Stimulated activated CD4-positive, alpha-beta T cell treated with anti-CD3 and anti-CD28 coated beads, Interleukin-1b, Interleukin-23, amount 100 ng/mL, for 48 hours (primary cell): ENCODE results near the gene TMEM218.

ENCODE experiments used
- DNase-seq: peaks from one replicate; pipeline ENCODE4 v3.0.0-alpha.2; 2020

Gene TMEM218

DNA sequence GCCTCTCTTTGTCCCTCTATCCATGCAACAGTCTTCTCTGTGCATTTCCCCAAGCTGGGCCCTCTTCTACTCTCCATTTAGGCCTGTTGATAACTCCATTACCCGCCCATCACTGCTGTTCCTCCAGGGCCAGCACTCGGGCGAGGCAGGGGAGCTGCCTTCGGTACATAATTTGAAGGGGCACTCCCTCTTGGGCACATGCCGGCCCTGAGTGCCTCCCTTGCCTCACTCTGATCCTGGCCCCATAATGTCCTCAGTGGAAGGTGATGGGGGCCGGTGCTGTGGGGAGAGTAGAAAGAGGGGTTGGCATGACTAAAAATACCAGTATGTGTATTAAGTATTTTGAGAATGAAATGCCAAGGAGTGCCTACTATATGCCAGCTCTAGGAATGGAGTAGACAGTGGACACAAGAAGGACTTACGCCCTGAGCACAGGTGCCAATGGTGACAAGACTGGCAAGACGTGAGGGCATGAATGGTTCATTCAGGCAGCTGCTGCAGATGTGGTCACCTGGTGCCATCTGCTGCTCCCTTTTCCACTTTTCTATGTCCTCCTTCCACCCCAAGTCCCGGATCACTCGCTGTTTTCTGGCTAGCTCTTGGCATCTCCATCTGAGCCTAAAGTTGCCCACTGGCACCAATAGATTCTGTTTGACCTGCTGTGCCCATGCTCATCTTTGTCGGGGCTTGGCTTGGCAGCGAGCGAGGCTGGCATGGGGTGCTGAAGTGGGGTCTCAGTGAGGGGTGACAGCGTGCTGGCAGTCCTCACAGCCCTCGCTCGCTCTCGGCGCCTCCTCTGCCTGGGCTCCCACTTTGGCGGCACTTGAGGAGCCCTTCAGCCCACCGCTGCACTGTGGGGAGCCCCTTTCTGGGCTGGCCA lies 22.6 kb downstream of the TMEM218 start:
- DNase-seq = no peak

DNA sequence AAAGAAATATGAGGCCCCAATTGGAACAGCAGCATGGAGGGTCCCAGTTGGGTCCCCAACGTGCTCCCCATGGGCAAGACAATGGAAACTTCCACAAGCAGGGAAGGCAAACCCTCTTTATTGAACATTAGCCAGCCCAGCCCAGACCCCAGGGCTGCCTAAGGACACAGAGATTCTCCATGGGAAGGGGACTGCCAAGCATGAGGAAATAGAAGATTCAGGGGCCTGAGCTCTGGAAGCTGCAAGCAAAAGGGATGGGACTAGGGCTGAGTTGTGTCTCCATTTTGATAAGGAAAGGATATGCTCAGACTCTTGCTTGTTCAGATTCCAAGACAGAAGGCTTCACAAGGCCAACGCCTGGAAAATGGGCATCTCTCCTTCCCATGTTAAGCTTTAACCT lies 23.3 kb downstream of the TMEM218 start:
- DNase-seq = no peak

GRCh38 chr11:125086633-125087296 lies 24.7 kb downstream of the TMEM218 start:
- DNase-seq = no peak

GRCh38 chr11:125085301-125086081 lies 25.9 kb downstream of the TMEM218 start:
- no peak for DNase-seq

DNA sequence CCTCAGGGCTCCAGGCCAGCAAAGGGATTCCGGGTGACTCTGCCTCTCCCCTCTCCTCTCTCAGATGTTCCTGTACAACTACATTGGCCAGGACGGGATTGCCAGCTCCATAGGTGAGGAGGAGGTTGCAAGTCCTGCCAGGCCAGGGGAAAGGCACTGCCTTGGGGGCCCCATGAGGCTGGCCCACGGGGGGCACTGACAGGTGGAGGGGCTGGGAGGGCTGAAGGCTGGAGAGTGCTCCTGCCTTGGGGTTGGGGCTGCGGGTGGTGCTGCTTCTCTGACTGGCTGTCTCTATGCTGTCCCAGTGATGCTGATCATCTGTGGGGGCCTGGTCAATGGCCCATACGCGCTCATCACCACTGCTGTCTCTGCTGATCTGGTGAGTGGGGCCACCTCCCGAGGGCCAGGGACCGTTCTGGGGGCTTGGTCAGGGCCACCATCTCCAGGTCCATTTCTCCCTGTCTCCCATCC lies 26.6 kb downstream of the TMEM218 start:
- no peak for DNase-seq

- DNase-seq = no peak
Observed at GRCh38 chr11:125084057-125084416, 27.4 kb downstream of the TMEM218 start.

DNA sequence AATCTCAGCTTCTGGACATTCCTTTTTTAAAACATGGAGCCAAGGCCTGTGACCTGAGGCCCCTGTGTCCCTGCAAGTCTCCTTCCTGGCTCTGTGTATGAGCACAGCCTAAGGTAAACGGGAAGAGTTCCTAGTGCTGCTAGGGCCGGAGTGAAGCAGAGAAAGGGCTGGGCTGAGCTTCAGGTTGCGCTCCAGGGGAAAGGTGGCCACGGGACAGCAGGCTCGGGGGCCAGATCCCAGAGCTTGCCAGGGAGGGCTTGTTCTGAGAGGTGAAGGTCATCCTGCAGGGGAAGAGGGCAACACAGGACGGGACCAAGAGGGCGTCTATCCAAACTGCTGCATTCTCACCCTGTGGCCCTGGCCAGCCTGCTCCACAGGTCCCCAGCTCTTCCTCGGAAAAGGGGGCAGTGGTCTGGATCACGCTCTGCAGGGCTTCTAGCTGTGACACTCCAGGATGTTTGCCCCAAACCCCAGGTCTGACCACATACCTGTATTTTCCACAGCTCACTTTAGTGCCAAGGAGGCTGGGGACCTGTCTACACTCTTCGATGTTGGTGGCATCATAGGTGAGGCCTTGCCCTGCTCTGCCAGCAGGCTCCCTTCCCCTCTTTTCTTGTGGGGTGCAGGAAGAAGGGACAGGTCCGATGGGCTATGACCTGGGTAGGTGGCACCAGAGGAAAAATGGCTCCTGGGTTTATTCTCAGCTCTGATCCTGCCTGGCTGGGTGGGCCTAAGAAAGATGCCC lies 27.9 kb downstream of the TMEM218 start:
- no peak for DNase-seq

GRCh38 chr11:125082611-125083311 lies 28.7 kb downstream of the TMEM218 start:
- no peak for DNase-seq

- no peak for DNase-seq
Observed at GRCh38 chr11:125082040-125082439, 29.4 kb downstream of the TMEM218 start.

GRCh38 chr11:125081098-125081798 lies 30.2 kb downstream of the TMEM218 start:
- DNase-seq = no peak

- DNase-seq = no peak
Observed at GRCh38 chr11:125080531-125080911, 30.9 kb downstream of the TMEM218 start.

DNA sequence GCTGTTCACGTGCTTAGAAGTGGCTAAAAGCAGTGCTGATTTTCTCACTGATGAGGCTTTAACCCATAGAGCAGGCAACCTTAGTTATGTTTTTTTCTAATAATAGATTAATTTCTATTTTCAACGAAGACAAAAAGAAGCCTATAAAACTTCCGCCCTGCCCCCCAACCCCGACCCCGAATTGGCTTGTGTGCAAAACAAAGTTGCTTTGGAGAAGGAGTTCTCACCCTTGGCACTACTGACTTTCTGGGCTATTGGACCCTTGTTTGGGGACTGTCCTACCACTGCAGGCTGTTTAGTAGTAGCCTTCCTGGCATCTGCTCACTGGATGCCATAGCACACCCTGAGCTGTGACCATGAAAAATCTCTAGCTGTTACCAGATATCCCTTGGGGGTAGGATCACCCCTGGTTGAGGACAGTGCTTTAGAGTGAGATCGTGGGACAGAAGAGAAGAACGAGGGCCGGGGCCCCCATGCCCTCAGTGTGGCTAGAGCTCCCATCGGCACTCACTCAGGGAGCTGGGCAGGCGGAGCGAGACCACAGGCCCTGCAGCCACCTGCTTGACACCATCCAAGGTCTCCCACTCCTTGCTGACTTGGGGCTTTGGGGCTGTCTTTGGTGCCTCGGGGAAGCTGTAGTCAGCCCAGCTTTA lies 31.4 kb downstream of the TMEM218 start:
- no peak for DNase-seq

DNA sequence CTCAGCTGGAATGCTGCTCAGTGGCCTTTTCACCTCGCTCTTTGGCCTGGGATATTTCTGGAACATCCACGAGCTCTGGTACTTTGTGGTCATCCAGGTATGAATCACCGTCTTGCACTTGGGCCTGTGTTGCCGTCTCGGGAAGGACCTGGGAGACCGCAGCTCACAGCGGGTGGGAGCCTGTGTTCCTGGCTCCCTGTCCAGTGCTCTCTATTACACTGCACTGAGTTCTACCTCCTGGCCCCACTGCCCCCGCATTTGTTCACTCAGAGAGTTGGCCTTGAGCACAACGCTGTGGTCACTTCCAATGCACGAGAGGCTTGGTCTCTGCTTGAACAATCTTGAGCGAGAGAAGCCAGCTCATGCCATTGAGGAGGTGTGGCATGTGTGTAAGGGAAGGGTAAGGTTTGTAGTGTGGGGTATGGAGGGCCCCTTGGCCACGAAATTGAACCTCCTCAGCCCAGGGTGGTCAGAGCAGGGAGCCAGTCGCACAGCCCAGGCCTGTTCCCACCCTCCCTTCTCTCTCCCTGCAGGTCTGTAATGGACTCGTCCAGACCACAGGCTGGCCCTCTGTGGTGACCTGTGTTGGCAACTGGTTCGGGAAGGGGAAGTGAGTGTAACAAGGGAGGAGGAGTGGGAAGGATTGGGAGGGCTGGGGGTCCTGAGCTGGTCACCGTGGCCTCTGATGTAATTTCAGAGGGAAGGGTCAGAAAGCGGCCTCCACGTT lies 32.1 kb downstream of the TMEM218 start:
- DNase-seq = no peak

- no peak for DNase-seq
Observed at GRCh38 chr11:125078516-125079140, 32.8 kb downstream of the TMEM218 start.

GRCh38 chr11:125078016-125078415 lies 33.4 kb downstream of the TMEM218 start:
- DNase-seq = no peak

DNA sequence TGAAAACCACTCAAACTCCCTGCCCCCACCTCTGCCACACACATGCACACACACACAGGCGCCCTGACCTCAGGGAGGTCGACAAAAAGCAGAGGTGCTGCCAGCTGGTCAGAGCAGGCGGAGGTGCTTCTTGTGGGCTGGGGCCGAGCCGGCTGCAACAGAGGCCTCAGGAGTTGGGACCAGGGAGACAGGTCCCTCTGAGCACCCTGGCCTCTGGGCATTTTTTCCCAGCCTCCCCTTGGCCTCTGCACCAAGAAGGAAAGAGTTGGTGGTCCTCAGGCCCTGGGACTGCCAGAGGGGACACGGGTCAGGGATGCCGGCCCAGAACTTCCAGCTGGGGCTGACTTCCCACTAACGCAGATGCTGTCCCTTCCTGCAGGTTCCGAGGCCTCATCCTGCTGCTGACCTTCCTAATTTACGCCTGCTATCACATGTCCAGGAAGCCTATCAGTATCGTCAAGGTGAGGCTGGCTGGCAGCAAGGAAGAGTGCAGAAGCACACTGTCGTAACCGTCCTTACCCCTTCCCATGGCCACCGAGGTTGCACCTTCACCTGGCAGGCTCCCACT lies 35.0 kb downstream of the TMEM218 start:
- no peak for DNase-seq

DNA sequence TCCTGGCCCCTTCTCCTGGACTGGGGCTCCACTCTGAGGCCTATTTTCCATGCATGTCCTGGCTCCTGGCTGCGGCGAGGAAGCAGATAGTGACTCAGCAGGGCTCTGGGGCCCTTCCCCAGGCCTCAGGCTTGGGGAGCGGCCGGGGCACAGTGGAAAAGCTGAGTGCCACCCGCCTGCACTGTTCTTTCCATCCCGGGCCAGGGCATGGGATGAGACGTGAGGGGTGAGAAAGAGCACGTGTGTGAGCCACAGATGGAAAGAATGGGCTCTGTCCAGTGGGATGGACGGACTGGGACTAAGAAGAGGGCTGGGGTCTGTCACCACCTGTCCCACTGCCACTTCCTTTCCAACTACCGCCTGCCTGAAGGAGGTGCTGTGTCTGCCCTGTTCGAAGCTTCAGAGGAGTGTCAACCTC lies 35.5 kb downstream of the TMEM218 start:
- DNase-seq = no peak

DNA sequence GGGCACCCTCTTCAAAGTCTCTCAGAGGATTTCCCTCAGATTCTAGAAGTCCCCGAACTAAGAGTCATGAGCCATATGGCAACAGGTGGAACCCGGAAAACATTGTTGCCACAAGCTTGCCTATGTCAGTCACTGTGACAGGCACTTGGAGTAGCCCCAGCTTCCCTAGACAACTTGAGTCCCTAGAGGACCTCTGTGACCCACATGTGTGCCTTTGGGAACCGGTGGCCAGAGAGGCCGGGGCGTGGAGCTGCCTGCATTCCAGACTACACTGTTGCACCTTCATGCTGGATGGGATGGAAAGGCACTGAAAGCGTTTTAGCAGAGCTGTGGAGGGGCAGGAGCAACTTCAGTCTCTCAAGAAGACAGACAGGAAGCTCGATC lies 36.2 kb downstream of the TMEM218 start:
- DNase-seq = no peak

DNA sequence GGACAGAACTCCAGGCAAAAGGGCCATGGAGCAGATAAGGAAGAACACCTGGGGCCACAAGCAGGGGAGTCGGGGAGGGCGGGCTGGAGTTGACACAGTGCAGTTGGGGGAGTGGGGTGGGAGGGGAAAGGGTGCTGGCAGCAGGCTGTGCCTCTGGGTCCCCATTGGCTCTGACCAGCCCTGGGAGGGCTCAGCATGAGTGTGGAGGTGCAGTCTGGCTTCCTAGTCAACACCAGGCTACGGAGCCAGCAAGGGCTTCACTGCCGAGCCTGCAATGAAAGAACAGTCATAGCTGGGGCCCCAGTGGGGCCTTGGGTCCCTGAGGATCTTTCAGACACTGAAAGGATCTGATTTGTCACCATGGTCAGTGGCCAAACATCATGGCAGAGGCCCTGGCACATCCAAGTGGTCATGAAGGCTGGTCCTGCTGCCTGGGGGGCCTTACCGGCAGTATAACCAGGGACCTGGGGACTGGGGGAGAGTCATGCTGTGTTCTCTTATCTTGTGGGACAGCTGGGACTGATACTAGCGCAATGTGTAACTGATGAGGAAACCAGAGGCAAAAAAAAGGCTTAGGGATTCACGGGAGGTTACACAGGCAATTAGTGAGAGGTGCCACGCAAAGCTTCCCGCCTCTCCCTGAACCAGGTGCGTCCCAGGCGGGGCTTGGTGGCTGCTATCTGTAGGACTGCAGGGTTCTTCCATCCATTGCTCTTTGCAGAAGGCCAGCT lies 36.8 kb downstream of the TMEM218 start:
- DNase-seq = no peak
